Stromal cell of bone marrow (primary cell): ENCODE data around the gene SRI.
A peak's percentile ranks its signal among the peaks of the same experiment; 100 is the strongest.
"Not testable (repeated sequence)": the region's sequence is repeated elsewhere in the genome, so short reads cannot be mapped to it uniquely, and the experiment has no call there.

ENCODE experiments used
- DNase-seq: peaks from one replicate; pipeline ENCODE4 v3.0.0-alpha.2; 2012; ENCODE audit warnings: low read depth

The SRI gene

GRCh38 chr7:88176190-88176589 is 43.6 kb downstream of the SRI start:
- DNase-seq: no peak

- DNase-seq: no peak
These were observed 47.0 kb downstream of the SRI start for GRCh38 chr7:88172842-88173241.

- DNase-seq: peak; percentile 10
These were observed 50.0 kb downstream of the SRI start for GRCh38 chr7:88169717-88170320.

GRCh38 chr7:88167721-88168120 is 52.1 kb downstream of the SRI start:
- no peak for DNase-seq

- no peak for DNase-seq
These were observed 52.6 kb downstream of the SRI start for GRCh38 chr7:88167223-88167622.

- no peak for DNase-seq
These were observed 54.1 kb downstream of the SRI start for GRCh38 chr7:88165697-88166096.

GRCh38 chr7:88159741-88160140 is 60.1 kb downstream of the SRI start:
- not testable (repeated sequence) for DNase-seq

- DNase-seq: no peak
These were observed 63.5 kb downstream of the SRI start for GRCh38 chr7:88156356-88156755.

GRCh38 chr7:88155756-88156155 is 64.1 kb downstream of the SRI start:
- no peak for DNase-seq
